Peyer's patch (tissue), 4 donors: ENCODE data around the gene RNASE3. TPM values are rescaled to one million over a fixed set of nuclear protein-coding genes. Genes with fewer than 3 reads are reported as not detected.
"Not testable (repeated sequence)": the region's sequence is repeated elsewhere in the genome, so short reads cannot be mapped to it uniquely, and the experiment has no call there.

Experiments
- DNase-seq, 3 donors: peaks; one replicate each; pipeline ENCODE4 v3.0.0-alpha.2; 2017 to 2019
- H3K27ac ChIP-seq, 4 donors: fragments of 200-600 bp; sonication (generic); one replicate each; pipeline ENCODE4 v1.5.1; 2016 to 2019
- H3K27me3 ChIP-seq, 2 donors: fragments of 200-600 bp; sonication (generic); one replicate each; pipeline ENCODE4 v1.5.1; 2019
- H3K36me3 ChIP-seq, 3 donors: fragments of 200-600 bp; sonication (generic); one replicate each; pipeline ENCODE4 v1.5.1; 2016 to 2019
- H3K4me1 ChIP-seq, 4 donors: fragments of 200-600 bp; sonication (generic); one replicate each; pipeline ENCODE4 v1.5.1; 2016 to 2019
- H3K4me3 ChIP-seq, 4 donors: fragments of 200-600 bp; sonication (generic); 1 replicate in 3 of 4; 2 replicates in 1 of 4; pipeline ENCODE4 v1.5.1; 2016 to 2019; ENCODE audit warnings: mild to moderate bottlenecking in 1 of 4
- H3K9me3 ChIP-seq, 4 donors: fragments of 200-600 bp; sonication (generic); one replicate each; pipeline ENCODE4 v1.5.1; 2016 to 2019; ENCODE audit warnings: mild to moderate bottlenecking in 1 of 4
- CTCF ChIP-seq, 6 experiments: fragments of 450-650 bp in 4 of 6; fragments of 200-600 bp in 2 of 6; sonication (generic) in 1 of 6; IDR thresholded peaks; one replicate each; pipeline ENCODE4 v1.5.1; 2017 to 2019; ENCODE audit warnings: antibody characterized with exemption in 6 of 6, mild to moderate bottlenecking in 3 of 6, moderate library complexity in 1 of 6
- POLR2A ChIP-seq, 2 donors: fragments of 450-650 bp; IDR thresholded peaks; one replicate each; pipeline ENCODE4 v1.5.1; 2017; ENCODE audit warnings: antibody characterized with exemption in 2 of 2, mild to moderate bottlenecking in 2 of 2, moderate library complexity in 2 of 2
- total RNA-seq, 4 donors: library from RNA; depleted of rRNA; stranded (reverse); fragments of >200 nt; gene quantifications; one replicate each; pipeline ENCODE4 v1.1.0, GENCODE V29; 2016

Gene RNASE3
- total RNA-seq, 4 donors from 2014 or later = not detected

- H3K4me1 ChIP-seq = no peaks in the 10 kb centered on the region
- no peaks in the 10 kb centered on the region for H3K27me3 ChIP-seq
- TF ChIP-seq POLR2A (IDR thresholded peaks at IDR 0.05) (no peak), CTCF (IDR thresholded peaks at IDR 0.05) (no peak)
- no peak overlapping the region for H3K27ac ChIP-seq
- H3K4me3 ChIP-seq = no peak overlapping the region
- no peaks in the 10 kb centered on the region for H3K36me3 ChIP-seq
- no peaks in the 10 kb centered on the region for H3K9me3 ChIP-seq
- DNase-seq = no peak
These were observed 13.3 kb downstream of the RNASE3 start for GRCh38 chr14:20904393-20905029.

- Histone ChIP-seq H3K27ac (no peak overlapping the region), H3K36me3 (no peaks in the 10 kb centered on the region), H3K27me3 (no peaks in the 10 kb centered on the region), H3K9me3 (no peaks in the 10 kb centered on the region), H3K4me1 (no peaks in the 10 kb centered on the region), H3K4me3 (no peak overlapping the region)
- DNase-seq = no peak
- TF ChIP-seq CTCF (IDR thresholded peaks at IDR 0.05) = no peak
- no peak for TF ChIP-seq POLR2A (IDR thresholded peaks at IDR 0.05)
These were observed 14.5 kb downstream of the RNASE3 start for GRCh38 chr14:20905676-20906075.

GRCh38 chr14:20907214-20907613 is 16.0 kb downstream of the RNASE3 start:
- Histone ChIP-seq H3K27ac (no peak overlapping the region), H3K9me3 (no peaks in the 10 kb centered on the region), H3K36me3 (no peaks in the 10 kb centered on the region), H3K27me3 (no peaks in the 10 kb centered on the region), H3K4me1 (no peaks in the 10 kb centered on the region), H3K4me3 (no peak overlapping the region)
- TF ChIP-seq CTCF (IDR thresholded peaks at IDR 0.05) (no peak), POLR2A (IDR thresholded peaks at IDR 0.05) (no peak)
- no peak for DNase-seq

GRCh38 chr14:20910822-20911221 is 19.6 kb downstream of the RNASE3 start:
- not testable (repeated sequence) for H3K9me3 ChIP-seq, H3K4me3 ChIP-seq, H3K36me3 ChIP-seq, H3K27me3 ChIP-seq, H3K4me1 ChIP-seq, DNase-seq, H3K27ac ChIP-seq

- DNase-seq, H3K36me3 ChIP-seq, H3K27ac ChIP-seq, H3K4me1 ChIP-seq, H3K4me3 ChIP-seq, H3K27me3 ChIP-seq, H3K9me3 ChIP-seq: not testable (repeated sequence)
These were observed 28.0 kb downstream of the RNASE3 start for GRCh38 chr14:20919038-20919756.

- DNase-seq, H3K9me3 ChIP-seq, H3K27me3 ChIP-seq, H3K4me1 ChIP-seq, H3K27ac ChIP-seq, H3K4me3 ChIP-seq, H3K36me3 ChIP-seq: not testable (repeated sequence)
These were observed 32.6 kb downstream of the RNASE3 start for GRCh38 chr14:20923766-20924297.

- no peaks in the 10 kb centered on the region for H3K9me3 ChIP-seq
- no peaks in the 10 kb centered on the region for H3K36me3 ChIP-seq
- no peak overlapping the region for H3K27ac ChIP-seq
- peak in 1 of 3 donors; percentile 49 for DNase-seq
- H3K4me3 ChIP-seq = no peak overlapping the region
- H3K27me3 ChIP-seq = no peaks in the 10 kb centered on the region
- no peaks in the 10 kb centered on the region for H3K4me1 ChIP-seq
- TF ChIP-seq CTCF (IDR thresholded peaks at IDR 0.05) = peak in 1 of 6 experiments; percentile 8
- TF ChIP-seq POLR2A (IDR thresholded peaks at IDR 0.05) = no peak
These were observed 43.1 kb downstream of the RNASE3 start for GRCh38 chr14:20934148-20934762.
